Astrocyte (in vitro differentiated cells and primary cell): ENCODE results near the gene PXMP4.

Source experiments
- CTCF ChIP-seq: IDR thresholded peaks from 2 replicates; pipeline ENCODE4 v1.5.1; 2011; ENCODE audit warnings: low read depth, mild to moderate bottlenecking, inconsistent platforms, low read length, moderate library complexity; ENCODE audit not compliant: insufficient read depth
- EZH2 ChIP-seq: IDR thresholded peaks from 2 replicates; pipeline ENCODE4 v1.6.1; 2012; ENCODE audit warnings: mild to moderate bottlenecking, low read length, inconsistent platforms; ENCODE audit not compliant: insufficient read depth

DNA sequence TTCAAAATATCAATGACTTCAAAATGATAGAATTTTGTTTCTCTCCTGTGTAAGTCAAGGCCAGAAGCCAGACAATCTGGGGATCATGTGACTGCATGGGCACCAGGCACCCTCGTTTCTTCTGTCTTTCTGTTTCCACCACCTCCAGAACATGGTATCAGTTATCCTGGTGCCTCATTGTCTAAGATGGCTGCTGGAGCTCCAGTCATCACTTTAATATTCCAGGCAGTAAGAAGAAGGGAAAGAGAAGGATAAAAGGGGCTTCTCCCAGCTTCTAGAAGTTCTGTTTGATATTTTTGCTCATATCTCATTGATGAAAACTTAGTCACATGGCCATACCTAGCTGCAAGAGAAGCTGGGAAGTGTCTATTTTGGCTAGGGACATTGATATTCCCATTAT lies 37.3 kb upstream of the PXMP4 start:
- TF ChIP-seq CTCF (no peak), EZH2 (no peak)
